Psoas muscle (tissue), 8 donors: ENCODE results near the gene TMEM81. TPM values are rescaled to one million over a fixed set of nuclear protein-coding genes. Genes with fewer than 3 reads are reported as not detected.

Experiments used
- ATAC-seq, 4 donors: fragments of 200-7000 bp; cut with Tn5 transposase; one replicate each; pipeline ENCODE4 v1.9.1; 2020; ENCODE audit warnings: moderate library complexity in 3 of 4, mild to moderate bottlenecking in 2 of 4
- DNase-seq, 2 donors: peaks; one replicate each; pipeline ENCODE4 v3.0.0-alpha.2; 2020
- H3K27ac ChIP-seq: fragments of 200-600 bp; one replicate; pipeline ENCODE4 v1.8.0; 2022
- H3K27me3 ChIP-seq, 3 donors: fragments of 200-600 bp in 1 of 3; one replicate each; pipeline versions ENCODE4 v1.6.1 to v1.8.0; 2013 to 2022; ENCODE audit warnings: low read length in 2 of 3, mild to moderate bottlenecking in 2 of 3, moderate library complexity in 1 of 3; ENCODE audit not compliant: insufficient read depth in 3 of 3
- H3K36me3 ChIP-seq, 2 donors: fragments of 200-600 bp in 1 of 2; one replicate each; pipeline versions ENCODE4 v1.6.1 to v1.8.0; 2013 to 2022; ENCODE audit warnings: low read depth in 1 of 2, mild to moderate bottlenecking in 1 of 2, moderate library complexity in 1 of 2; ENCODE audit not compliant: insufficient read depth in 1 of 2
- H3K4me1 ChIP-seq: fragments of 200-600 bp; one replicate; pipeline ENCODE4 v1.8.0; 2022
- H3K4me3 ChIP-seq: fragments of 200-600 bp; one replicate; pipeline ENCODE4 v1.8.0; 2022; ENCODE audit warnings: mild to moderate bottlenecking
- H3K9me3 ChIP-seq: fragments of 200-600 bp; one replicate; pipeline ENCODE4 v1.8.0; 2022
- CTCF ChIP-seq: fragments of 200-600 bp; IDR thresholded peaks from one replicate; pipeline ENCODE4 v1.8.0; 2022; ENCODE audit warnings: antibody characterized with exemption
- WGBS, 3 donors: extraction: QIAGEN DNeasy Blood & Tissue Kit; methylation state at CpG; one replicate each; pipeline versions ENCODE4 v1.1.6 to v1.1.7; 2013; 5-methylcytosine and 5-hydroxymethylcytosine counted together
- intact Hi-C, 2 donors: fragments of 100-400 bp; cut with DNase I; formaldehyde crosslinking; loops; one replicate each; pipeline versions ENCODE4 v1.11.0 to v1.14.2; 2022
- polyA plus RNA-seq, 3 donors: library from polyadenylated mRNA; stranded (reverse); fragments of 200-250 nt; gene quantifications; one replicate each; pipeline ENCODE4 v1.2.3, GENCODE V29; 2013
- total RNA-seq, 4 donors: library from RNA; stranded (reverse); fragmentation: NEBNext Ultra II Directional in 2 of 4; extraction: Animal tissue kit (Norgen Biotek cat#: 25700) in 2 of 4; gene quantifications; one replicate each; pipeline versions ENCODE4 v1.2.1 to v1.2.4, GENCODE V29; 2021 to 2023
- donor health status: healthy with polysubstance abuse.
- donor health status: DM: no; HTN: no; CAD: no; lungs with moderate emphysema.
- donor health status: Bipolar disorder and iron deficiency.
- donor health status: healthy.
- donor health status: DM: yes; HTN: yes; CAD: no.
- donor health status: DM: no; HTN: no; CAD: no.
- donor health status: DM: no; HTN: no; CAD: no.
- donor health status: DM: yes; HTN: yes; CAD: no.

Gene TMEM81
- total and polyA plus RNA-seq, 7 donors = 3.1 to 15.2 (median 3.9) TPM

GRCh38 chr1:205102404-205102803, 18.1 kb upstream of the TMEM81 start:
- Histone ChIP-seq H3K36me3 (peaks cover 19 to 100% of the 10 kb centered on the region in 2 donors), H3K4me1 (no peaks in the 10 kb centered on the region), H3K9me3 (no peaks in the 10 kb centered on the region), H3K27me3 (no peaks in the 10 kb centered on the region), H3K27ac (no peak overlapping the region), H3K4me3 (no peak overlapping the region)
- ATAC-seq (no peak), DNase-seq (no peak)
- intact Hi-C loops = no loop called here
- WGBS, 3 donors = 97 to 99% (median 99%) methylated on average over 3 of the region's 3 CpGs
- no peak for TF ChIP-seq CTCF

- intact Hi-C loops = loop anchor here in 1 of 2 donors (10.0 kb wide), 1 partner anchor 563 kb away; no protein-coding TSS in a partner anchor
- ATAC-seq (no peak), DNase-seq (no peak)
- H3K27ac ChIP-seq = no peak overlapping the region
- peaks cover 20 to 98% of the 10 kb centered on the region in 2 donors for H3K36me3 ChIP-seq
- H3K4me1 ChIP-seq = no peaks in the 10 kb centered on the region
- TF ChIP-seq CTCF = no peak
- no peaks in the 10 kb centered on the region for H3K9me3 ChIP-seq
- no peak overlapping the region for H3K4me3 ChIP-seq
- H3K27me3 ChIP-seq = no peaks in the 10 kb centered on the region
These were observed 14.0 kb upstream of the TMEM81 start for GRCh38 chr1:205098242-205098641.

GRCh38 chr1:205095422-205095821, 11.2 kb upstream of the TMEM81 start:
- no peak overlapping the region for H3K27ac ChIP-seq
- no peak for DNase-seq
- intact Hi-C loops = loop anchor here in 1 of 2 donors (10.0 kb wide), 1 partner anchor 561 kb away; no protein-coding TSS in a partner anchor
- no peak for ATAC-seq
- H3K36me3 ChIP-seq = peaks cover 17 to 85% of the 10 kb centered on the region in 2 donors
- H3K9me3 ChIP-seq = no peaks in the 10 kb centered on the region
- H3K4me1 ChIP-seq = peaks cover 13% of the 10 kb centered on the region
- H3K4me3 ChIP-seq = no peak overlapping the region
- no peaks in the 10 kb centered on the region for H3K27me3 ChIP-seq
- TF ChIP-seq CTCF = no peak

GRCh38 chr1:205091043-205091740, 6.9 kb upstream of the TMEM81 start:
- DNase-seq (no peak), ATAC-seq (peak; percentile 92 to 99 (median 97))
- Histone ChIP-seq H3K27ac (peak overlapping the region; percentile 76), H3K4me1 (peaks cover 19% of the 10 kb centered on the region), H3K4me3 (no peak overlapping the region), H3K36me3 (peaks cover 8 to 84% of the 10 kb centered on the region in 2 donors), H3K9me3 (no peaks in the 10 kb centered on the region), H3K27me3 (no peaks in the 10 kb centered on the region)
- WGBS, 3 donors = 50 to 77% (median 55%) methylated on average over 4 of the region's 4 CpGs
- intact Hi-C loops = loop anchor here in 1 of 2 donors (10.0 kb wide), 1 partner anchor 556 kb away; no protein-coding TSS in a partner anchor
- TF ChIP-seq CTCF = no peak

GRCh38 chr1:205088341-205088740, 4.1 kb upstream of the TMEM81 start:
- Histone ChIP-seq H3K27ac (no peak overlapping the region), H3K36me3 (peaks cover 5 to 80% of the 10 kb centered on the region in 2 donors), H3K4me1 (peaks cover 19% of the 10 kb centered on the region), H3K9me3 (no peaks in the 10 kb centered on the region), H3K27me3 (no peaks in the 10 kb centered on the region), H3K4me3 (no peak overlapping the region)
- intact Hi-C loops = no loop called here
- ATAC-seq (no peak), DNase-seq (no peak)
- WGBS, 3 donors = 88 to 91% (median 90%) methylated on average over 3 of the region's 3 CpGs
- TF ChIP-seq CTCF = no peak
